HG03520 (cell line): ENCODE results near the gene FEM1C.

Experiments
- ATAC-seq: cut with Tn5 transposase; IDR thresholded peaks from one replicate; pipeline ENCODE4 v1.9.1; 2021; ENCODE audit warnings: mild to moderate bottlenecking, moderate library complexity; ENCODE audit not compliant: unreplicated experiment

The FEM1C gene, protein sequence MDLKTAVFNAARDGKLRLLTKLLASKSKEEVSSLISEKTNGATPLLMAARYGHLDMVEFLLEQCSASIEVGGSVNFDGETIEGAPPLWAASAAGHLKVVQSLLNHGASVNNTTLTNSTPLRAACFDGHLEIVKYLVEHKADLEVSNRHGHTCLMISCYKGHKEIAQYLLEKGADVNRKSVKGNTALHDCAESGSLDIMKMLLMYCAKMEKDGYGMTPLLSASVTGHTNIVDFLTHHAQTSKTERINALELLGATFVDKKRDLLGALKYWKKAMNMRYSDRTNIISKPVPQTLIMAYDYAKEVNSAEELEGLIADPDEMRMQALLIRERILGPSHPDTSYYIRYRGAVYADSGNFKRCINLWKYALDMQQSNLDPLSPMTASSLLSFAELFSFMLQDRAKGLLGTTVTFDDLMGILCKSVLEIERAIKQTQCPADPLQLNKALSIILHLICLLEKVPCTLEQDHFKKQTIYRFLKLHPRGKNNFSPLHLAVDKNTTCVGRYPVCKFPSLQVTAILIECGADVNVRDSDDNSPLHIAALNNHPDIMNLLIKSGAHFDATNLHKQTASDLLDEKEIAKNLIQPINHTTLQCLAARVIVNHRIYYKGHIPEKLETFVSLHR

DNA sequence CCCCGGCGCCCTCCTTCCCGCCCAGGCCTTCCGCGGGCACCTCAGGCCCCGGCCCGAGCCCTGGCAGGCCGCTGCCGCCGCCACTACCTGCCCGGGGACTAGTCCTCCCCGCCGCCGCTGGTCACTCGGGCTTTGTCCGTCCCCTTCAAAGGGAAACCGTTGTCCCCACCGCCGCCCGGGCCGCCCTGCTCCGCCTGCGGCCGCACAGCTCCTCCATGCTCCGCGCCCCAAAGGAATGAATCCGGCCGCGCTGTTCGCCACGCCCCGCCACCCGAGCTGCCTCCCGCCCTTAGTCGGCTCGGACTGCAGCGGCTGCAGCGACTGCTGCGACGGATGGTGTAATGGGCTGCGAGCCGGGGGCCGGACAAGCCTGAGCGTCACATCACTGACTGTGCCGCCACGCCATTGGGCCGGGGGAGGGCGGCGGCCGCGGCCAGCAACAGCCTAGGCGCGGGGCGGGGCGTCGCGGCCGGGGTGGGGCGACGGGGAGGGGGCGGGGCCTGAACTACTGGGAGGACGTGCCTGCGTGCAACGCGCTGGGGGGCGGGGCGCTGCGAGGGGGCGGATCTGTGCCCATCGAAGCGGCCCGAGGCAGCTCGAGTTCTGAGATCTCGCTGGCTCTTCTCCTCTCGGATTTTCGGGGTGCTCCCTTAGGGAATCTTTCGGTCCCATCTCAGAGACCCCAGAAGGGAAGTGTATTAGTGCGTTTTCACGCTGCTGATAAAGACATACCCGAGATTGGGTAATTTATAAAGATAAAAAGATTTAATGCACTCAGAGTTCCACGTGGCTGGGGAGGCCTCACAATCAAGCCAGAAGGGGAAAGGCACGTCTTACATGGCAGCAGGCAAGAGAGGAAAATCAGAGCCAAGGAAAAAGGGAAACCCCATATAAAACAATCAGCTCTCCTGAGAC is at the start of gene FEM1C:
TSS of gene FEM1C (minus strand) at position 340 of the 915 bp plus-strand sequence. CDS start 1,282 bp downstream, outside the sequence.
- ATAC-seq = peak; percentile 98

DNA sequence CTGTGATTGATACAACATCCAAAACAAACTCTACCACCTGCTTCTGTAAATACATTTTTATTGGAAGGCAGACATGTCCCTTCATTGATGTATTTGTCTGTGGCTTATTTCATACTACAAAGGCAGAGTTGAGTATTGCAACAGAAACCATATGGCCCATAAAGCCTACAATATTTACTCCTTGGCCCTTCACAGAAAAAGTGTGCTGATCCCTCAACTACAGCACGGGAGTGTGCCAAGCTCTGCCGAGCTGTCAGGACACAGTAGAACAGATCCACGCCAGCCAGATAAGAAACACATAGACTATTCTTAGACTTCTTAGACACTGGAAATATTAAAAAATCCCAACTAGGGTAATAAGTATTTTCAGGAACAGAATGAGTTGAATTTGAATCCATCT is 44.5 kb upstream of the FEM1C start:
- ATAC-seq = no peak

DNA sequence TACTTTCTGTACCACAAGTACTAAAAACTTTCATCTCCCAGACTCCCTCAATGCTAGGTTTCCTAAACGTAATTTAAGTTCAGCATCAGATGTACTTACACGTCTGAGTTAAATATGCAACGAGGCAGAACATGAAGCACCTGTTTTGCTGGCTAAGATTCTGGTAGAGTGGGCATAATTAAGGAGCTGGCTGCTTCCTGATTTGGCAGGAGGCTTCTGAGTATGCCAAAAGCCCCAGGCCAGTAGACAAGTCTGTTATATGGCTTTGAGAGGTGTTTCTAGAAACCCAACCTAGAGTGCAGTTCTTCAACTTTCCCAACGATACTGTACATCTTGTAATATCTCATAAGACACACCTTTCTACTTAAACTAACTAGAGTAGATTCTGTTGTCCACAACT is 44.1 kb upstream of the FEM1C start:
- ATAC-seq = no peak

DNA sequence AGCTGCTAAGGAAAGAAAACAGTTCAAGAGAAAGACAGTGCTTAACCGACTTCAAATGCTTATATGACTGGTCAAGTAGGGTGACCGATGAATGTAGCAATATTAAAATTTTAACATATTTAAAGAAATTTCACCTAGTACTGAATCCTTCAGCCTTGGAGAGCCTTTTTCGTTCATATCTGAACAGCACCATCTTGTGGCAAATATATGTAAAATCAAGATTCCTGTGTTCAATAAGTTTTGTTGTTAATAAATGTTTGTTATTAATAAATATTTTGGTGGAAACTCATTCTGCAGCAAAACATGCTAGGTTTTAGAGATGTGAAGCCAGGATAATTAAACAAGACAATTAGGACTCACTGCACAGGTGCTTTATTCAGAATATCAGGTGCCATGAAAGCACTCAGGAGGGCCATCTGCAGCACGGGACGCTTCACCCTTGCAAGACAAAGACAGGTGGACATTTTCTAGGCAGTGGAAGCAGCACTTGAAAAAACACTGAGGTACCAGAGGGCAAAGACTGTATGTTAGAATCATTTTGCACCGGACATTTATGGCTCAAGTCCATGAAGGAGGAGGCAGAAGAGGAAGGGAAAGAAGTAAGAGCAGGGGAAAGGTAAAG is 42.1 kb upstream of the FEM1C start:
- no peak for ATAC-seq

DNA sequence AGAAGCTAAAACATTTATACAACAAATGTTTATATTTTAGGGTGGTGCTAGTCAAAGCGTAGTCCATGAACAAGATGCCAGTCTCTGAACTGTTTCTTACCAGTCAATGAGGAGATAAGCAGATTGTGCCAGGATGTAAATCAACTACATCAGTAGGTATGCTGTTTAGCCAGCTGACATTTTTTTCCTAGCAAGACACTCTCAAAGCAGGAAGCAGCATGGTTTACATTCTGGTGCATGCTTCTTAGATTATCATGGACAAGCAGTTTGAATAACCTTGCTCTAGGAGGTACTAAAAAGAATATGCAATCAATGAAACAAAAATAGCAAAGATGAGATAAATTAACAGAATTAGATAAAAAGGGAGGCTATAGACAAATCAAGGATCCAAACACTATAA is 40.7 kb upstream of the FEM1C start:
- no peak for ATAC-seq

DNA sequence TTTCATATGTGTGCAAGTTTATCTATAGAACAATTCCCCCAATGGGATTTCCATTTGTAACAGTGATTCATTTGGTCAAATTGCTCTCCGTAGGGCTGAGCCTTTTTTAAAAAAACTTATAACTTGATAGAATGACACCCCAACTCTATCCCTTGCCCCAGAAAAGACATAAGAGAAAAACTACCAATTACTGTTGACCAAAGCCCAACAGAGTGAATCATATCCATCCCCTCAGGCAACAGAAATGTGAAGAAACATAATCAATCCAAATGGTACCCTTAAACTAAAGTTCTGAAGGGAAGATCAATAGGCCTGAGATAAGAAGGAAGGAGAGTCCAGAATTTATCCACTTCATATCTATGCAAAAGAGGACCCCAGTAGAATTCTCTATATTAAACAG is 39.9 kb upstream of the FEM1C start:
- ATAC-seq = no peak

DNA sequence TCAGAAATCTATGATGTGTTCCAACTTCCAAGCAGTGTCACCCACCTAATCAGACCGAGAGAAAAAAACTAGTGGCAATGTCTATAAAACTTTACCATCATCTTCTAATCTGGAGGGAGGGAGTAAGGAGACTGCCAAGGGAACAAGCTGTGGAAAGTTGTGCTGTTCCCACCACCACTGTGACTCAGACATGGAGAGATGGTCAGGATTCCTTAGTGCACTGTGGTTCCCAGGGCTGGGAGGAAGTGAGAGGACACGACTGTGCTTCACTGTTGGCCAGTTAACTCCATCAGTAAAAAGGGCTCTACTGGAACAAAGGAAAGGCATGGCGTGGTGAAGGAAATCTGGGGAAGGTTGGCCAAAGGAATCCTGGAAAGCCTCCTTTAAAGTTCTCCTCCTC is 38.9 kb upstream of the FEM1C start:
- no peak for ATAC-seq

DNA sequence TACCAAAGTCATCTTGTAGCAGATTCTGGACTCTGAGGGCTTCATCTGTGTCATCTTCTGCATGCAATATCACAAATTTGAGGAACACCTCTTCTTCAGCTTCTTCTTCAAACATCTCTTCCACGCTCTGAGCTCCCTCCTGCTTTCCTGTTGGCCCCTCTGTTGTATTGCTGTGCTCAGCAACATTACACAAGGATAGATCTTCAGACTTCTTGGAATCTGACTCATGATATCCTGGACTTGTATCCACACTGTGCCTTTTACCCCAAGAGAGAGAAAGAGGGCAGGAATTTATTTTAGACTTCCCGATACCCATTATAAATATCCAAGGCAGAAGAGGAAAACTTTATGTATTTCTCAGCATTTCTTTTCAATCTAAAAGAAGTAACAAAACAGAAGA is 36.4 kb upstream of the FEM1C start:
- ATAC-seq = no peak

DNA sequence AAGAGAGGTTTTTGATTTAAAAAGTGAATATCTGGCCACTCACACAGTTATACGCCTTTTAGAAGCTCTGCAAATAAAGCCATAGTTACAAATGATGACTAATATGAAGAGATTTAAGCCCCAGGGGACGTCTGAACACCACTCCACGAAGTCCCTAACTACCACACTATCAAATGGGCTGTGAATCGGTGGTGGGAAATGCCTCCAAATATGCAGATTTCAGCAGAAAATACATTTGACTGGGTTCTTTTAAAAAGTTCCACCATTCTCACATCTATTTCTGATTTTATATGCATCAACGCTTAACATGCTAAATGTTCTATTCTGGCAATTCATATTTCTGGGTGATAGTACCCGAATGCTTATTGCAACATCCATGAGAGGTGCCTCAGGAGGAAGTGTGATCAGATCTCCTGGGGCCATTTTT is 35.2 kb upstream of the FEM1C start:
- peak; percentile 57 for ATAC-seq

DNA sequence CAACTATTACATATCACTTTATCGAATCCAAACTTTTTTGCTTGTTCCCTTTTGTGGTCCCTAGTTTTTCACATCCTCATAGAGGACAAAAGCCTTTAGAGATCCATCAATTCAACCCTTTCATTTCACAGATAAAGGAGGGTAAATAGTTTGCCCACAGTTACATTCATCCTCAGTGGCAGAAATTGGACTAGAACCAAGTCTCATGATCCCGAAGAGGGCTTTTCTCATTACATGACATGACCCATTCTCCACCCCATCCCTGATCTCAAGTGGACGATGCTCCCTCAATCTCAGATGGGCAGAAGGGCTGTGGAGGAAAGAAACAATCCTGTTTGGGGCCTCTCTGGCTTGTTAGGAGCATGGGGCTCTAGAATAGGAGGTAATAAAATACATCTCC is 34.6 kb upstream of the FEM1C start:
- no peak for ATAC-seq

DNA sequence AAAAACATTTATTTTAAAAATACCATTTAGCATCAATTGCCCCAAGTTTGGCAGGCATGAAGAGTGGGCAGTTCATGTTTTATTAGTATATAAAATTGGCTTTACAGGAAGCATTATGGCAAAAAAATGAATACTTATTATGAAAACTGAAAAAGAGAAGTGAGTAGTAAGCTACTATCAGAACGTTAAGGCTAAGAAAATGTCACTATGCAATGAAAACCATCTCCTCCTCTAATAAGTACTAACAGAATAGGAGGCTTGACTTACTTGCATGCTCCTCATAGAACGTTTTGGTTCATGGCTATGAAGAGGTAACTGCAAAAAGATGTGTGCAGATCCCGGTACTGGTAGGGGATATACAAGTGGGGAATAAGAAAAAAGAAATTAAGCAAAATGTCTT is 34.1 kb upstream of the FEM1C start:
- peak; percentile 67 for ATAC-seq

DNA sequence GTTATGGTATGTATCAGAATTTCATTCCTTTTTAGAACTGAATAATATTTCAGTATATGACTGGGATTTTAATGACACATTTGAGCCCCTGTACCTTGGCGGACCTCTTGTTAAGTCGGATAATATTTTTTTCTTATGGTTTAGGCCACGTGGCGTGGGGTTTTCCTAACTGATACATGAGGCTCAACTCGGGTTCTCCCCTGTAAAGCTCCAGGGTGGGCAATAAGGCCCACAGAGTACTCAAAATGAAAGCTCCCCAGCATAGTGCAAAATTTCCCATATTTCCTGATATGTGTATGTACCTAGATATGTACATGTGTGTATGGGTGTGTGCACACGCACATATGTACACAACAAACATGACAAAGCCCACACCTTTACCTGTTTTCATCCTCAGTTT is 33.2 kb upstream of the FEM1C start:
- ATAC-seq = no peak

DNA sequence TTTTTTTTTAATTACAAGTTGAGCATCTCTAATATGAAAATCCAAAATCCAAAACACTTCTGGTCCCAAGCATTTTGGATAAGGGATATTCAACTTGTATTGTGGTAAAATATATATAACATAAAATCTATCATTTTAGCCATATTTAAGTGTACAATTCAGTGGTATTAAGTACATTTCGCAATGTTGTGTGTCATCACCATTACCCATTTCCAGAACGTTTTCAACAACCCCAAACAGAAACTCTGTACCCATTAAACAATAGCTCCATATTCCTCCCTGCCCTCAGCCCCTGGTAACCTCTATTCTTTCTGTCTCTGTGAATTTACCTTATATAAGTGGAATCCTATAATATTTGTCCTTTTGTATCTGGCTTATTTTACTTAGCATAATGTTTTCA is 32.8 kb upstream of the FEM1C start:
- no peak for ATAC-seq

DNA sequence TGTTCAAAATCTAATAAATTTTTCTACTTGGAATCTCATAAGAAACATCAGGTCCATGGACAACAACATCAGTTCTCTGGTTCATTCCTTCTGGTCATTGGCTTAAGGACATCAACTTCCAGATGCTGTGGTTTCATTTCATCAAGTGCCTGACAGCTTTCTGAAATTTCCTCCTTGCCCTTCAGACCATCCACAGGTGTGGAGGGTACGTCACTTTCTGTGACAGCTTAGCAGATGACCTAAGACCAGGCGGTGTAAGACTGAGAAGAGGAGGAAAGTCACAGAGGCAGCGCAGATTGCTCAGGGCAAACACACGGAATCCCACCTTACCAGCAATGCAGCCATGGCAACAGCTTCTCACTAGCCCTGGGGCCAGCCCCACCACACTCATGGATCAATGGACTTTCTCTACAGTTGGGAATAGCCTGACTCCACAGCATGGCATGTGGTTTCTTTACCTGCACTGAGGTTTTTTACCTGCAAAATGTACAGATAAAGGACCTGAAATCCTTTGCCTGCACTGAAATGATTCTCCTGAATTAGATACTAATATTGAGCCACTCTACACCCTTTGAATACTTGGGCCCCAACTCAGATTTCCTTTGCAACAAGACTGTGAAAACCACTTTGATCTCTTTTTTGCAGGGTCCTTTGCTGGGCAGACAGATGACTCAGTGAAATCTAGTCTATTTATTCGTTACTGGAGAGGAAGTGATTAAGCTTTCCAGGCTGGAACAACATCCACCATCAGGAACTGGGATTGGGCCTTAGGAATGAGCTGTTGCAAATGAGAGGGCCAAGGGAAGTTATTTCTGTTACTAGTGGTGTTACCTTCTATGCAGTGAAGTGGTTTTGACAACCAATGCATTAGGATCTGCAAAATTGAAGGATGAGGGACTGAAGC is 30.8 kb upstream of the FEM1C start:
- ATAC-seq = no peak

DNA sequence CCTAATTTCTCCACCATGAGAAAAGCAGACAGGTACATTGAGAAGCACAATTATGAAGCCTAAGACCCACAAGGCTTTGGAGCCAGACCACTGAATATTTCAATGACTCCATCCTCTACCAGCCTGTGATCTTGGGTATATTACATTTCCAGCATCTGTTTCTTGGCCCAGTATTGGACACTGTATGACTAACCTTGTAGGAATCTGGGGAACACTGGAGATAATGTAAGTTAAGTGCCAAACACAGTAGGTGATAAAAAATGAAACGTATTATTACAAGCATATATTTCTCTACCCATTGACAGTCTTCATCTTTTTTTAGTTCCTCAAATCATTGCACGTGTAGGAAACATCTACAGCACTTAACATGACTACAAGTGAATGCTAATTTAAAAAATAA is 28.6 kb upstream of the FEM1C start:
- no peak for ATAC-seq

DNA sequence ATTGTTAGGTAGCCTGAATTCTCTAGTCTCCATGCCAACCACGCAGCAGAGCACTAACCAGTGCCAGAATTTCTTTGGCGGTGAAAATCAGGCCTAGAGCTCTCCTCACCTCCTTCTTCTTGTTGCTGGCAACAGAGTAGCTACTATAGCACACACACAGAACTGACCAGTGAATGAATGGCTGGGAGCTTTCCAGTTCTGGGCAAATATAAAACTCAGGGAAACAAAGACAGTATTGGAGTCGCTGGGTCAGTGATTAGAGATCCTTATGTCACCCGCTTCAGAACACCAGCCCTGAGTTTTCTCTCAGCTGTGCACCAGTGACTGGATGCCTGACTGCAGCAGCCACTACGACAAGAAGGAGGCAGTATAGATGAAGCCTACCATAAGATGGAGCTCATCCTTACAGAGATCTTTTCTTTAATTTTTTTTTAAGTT is 26.9 kb upstream of the FEM1C start:
- ATAC-seq = no peak

DNA sequence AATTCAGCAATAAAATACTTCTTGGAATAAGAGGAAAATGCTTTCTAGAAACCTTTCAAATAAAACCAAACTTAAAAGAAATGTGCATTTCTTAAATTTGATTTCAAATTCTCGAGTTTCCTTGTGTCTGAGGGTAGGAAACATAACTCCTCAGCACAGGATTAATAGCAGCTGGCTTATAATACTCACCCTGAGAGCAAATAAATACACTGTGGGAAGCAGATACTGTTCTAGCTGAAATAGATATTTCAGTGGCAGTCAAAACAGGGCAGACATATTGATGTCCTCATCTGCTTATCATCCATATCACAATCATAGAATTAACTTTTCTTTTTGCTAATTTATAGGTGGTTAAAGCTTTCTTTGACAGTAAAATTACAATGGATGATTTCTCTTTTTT is 24.1 kb upstream of the FEM1C start:
- no peak for ATAC-seq

DNA sequence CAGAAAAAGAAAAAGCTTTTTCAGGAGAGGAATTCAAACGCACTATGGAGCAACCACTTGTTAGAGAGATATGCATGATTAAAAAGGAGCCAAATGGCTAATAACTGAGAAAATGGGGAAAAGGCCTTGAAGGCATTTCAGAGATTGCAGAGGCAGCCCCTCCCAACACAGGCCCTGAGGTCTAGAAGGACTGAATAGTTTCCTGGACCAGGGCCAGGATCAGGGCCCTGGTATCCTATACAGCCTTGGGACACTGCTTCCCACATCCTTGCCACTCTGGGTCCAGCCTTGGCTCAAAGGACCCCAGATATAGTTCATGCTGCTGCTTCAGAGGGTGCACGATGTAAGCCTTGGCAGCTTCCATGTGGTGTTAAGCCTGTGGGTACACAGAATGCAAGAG is 20.7 kb upstream of the FEM1C start:
- ATAC-seq = no peak

DNA sequence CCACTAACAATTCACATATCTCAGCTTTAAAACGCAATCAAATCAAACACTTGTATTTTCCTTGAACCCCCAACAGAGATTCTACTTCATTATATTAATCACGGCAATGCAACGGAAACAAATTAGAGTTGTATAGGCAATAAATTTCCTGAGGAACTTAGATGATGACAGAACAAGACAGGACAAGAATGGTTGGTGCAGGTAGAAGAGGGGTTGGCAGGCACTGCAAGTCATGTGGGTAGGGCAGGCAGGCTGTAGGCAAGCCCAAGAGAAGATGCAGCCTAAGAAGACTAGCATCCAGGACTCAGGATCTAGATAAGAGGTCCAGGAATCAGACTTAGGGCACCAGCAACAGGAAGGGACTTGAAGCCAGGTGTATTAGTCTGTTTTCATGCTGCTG is 16.6 kb upstream of the FEM1C start:
- no peak for ATAC-seq

DNA sequence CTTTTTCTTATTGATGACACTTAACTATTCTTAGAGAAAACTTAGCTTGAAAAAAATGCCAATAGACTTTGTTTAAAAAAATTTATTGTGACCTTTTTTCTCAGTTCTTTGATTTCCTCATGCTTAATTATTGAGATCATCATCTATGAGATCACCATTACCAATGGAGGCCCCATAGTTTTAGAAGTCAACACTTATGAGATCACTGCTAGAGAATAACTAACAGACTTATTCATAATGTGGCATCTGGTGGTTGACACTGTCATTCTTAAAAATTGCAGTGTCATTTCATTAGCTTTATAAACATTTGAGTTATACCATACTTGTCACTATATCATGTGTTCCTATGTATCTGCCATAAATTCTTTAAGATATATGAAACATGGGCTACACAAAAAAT is 14.9 kb upstream of the FEM1C start:
- ATAC-seq = no peak
